H1 (cell line): Measurements from ENCODE around the gene G6PC1. TPM values are rescaled to one million over a fixed set of nuclear protein-coding genes. Genes with fewer than 3 reads are reported as not detected.
"Not testable (repeated sequence)": the region's sequence is repeated elsewhere in the genome, so short reads cannot be mapped to it uniquely, and the experiment has no call there.

Experiments used
- CTCF ChIA-PET: fragments of 300-600 bp; sonication (Branson Sonifier 250); formaldehyde crosslinking; loops from one replicate; lab custom pipeline; 2021; ENCODE audit not compliant: partially characterized antibody; lab: Charles Lee
- POLR2A ChIA-PET: fragments of 300-600 bp; sonication (Branson Sonifier 250); formaldehyde crosslinking; loops from one replicate; lab custom pipeline; 2021; ENCODE audit warnings: inconsistent platforms; ENCODE audit not compliant: partially characterized antibody; lab: Charles Lee
- DNase-seq, 2 experiments: peaks; one replicate each; pipeline versions ENCODE4 v3.0.0 to v3.0.0-alpha.2; 2010 to 2022; ENCODE audit warnings: low spot score in 2 of 2, low read depth in 1 of 2, mixed read lengths in 1 of 2
- FAIRE-seq: peaks from 2 replicates; lab custom pipeline; 2011; peaks lifted over from hg19 to GRCh38; lab: Jason Lieb, UNC
- H2AFZ ChIP-seq: 2 replicates; pipeline ENCODE4 v1.8.1; 2012; ENCODE audit warnings: low read length, inconsistent platforms
- H2AK5ac ChIP-seq: 2 replicates; pipeline ENCODE4 v1.6.1; 2013; ENCODE audit warnings: low read depth, low read length
- H2BK120ac ChIP-seq: replicated peaks from 2 replicates; pipeline ENCODE3; 2013; ENCODE audit warnings: low read depth, low read length, inconsistent platforms
- H2BK12ac ChIP-seq: 2 replicates; pipeline ENCODE4 v1.6.1; 2013; ENCODE audit warnings: low read depth, low read length
- H2BK15ac ChIP-seq: 2 replicates; pipeline ENCODE4 v1.6.1; 2013; ENCODE audit warnings: low read length
- H2BK20ac ChIP-seq: 2 replicates; pipeline ENCODE4 v1.6.1; 2013; ENCODE audit warnings: low read length
- H2BK5ac ChIP-seq: 2 replicates; pipeline ENCODE4 v1.6.1; 2013; ENCODE audit warnings: low read depth, low read length
- H3K14ac ChIP-seq: 2 replicates; pipeline ENCODE4 v1.6.1; 2013; ENCODE audit warnings: inconsistent platforms; ENCODE audit not compliant: insufficient read length
- H3K18ac ChIP-seq: 2 replicates; pipeline ENCODE4 v1.6.1; 2013; ENCODE audit warnings: low read length; ENCODE audit errors: extremely low read depth
- H3K23ac ChIP-seq: 2 replicates; pipeline ENCODE4 v1.6.1; 2013; ENCODE audit warnings: inconsistent platforms; ENCODE audit not compliant: insufficient read length
- H3K23me2 ChIP-seq: 2 replicates; pipeline ENCODE4 v1.6.1; 2013; ENCODE audit warnings: low read depth, low read length
- H3K27ac ChIP-seq: 2 replicates; pipeline ENCODE4 v1.6.1; 2011; ENCODE audit warnings: low read depth, low read length, inconsistent platforms
- H3K27me3 ChIP-seq, 4 experiments: replicated peaks in 1 of 4; 1 replicate in 1 of 4; 2 replicates in 3 of 4; pipeline versions ENCODE4 v1.6.1 to v1.8.1; 2011 to 2013; ENCODE audit warnings: low read length in 3 of 4, mild to moderate bottlenecking in 3 of 4, inconsistent platforms in 2 of 4, mixed read lengths in 2 of 4, moderate library complexity in 1 of 4; ENCODE audit not compliant: control insufficient read depth in 3 of 4, insufficient read depth in 3 of 4; ENCODE audit errors: extremely low read depth in 1 of 4
- H3K36me3 ChIP-seq, 4 experiments: 2 replicates each; pipeline versions ENCODE4 v1.6.1 to v1.8.1; 2011 to 2013; ENCODE audit warnings: mild to moderate bottlenecking in 4 of 4, low read length in 3 of 4, moderate library complexity in 2 of 4, control low read depth in 1 of 4, inconsistent platforms in 1 of 4; ENCODE audit not compliant: insufficient read depth in 4 of 4, control insufficient read depth in 2 of 4
- H3K4ac ChIP-seq: replicated peaks from 2 replicates; pipeline ENCODE3; 2013; ENCODE audit warnings: low read length, low read depth, mixed read lengths, inconsistent platforms; ENCODE audit not compliant: insufficient read length
- H3K4me1 ChIP-seq, 4 experiments: replicated peaks in 1 of 4; 1 replicate in 1 of 4; 2 replicates in 3 of 4; pipeline versions ENCODE4 v1.6.1 to v1.8.1; 2011 to 2013; ENCODE audit warnings: low read length in 3 of 4, inconsistent platforms in 2 of 4, mixed read lengths in 1 of 4; ENCODE audit not compliant: insufficient read depth in 4 of 4, control insufficient read depth in 3 of 4
- H3K4me2 ChIP-seq, 2 experiments: 2 replicates each; pipeline versions ENCODE4 v1.6.1 to v1.8.1; 2011 to 2013; ENCODE audit warnings: low read depth in 2 of 2, low read length in 2 of 2, control low read depth in 1 of 2, inconsistent platforms in 1 of 2, mild to moderate bottlenecking in 1 of 2; ENCODE audit not compliant: insufficient read depth in 1 of 2
- H3K4me3 ChIP-seq, 4 experiments: fragments of 200-600, 300-600 bp in 1 of 4; sonication (generic), shearing (Covaris generic), sonication (Bioruptor Twin) in 1 of 4; 2 replicates each; pipeline versions ENCODE4 v1.5.1 to v1.8.1; 2011 to 2016; ENCODE audit warnings: low read length in 4 of 4, low read depth in 3 of 4, control low read depth in 2 of 4, inconsistent platforms in 2 of 4, mild to moderate bottlenecking in 2 of 4, mixed read lengths in 1 of 4, moderate library complexity in 1 of 4; ENCODE audit not compliant: insufficient read depth in 2 of 4; ENCODE audit errors: extremely low read depth in 1 of 4
- H3K56ac ChIP-seq: replicated peaks from 2 replicates; pipeline ENCODE3; 2013; ENCODE audit warnings: low read depth, mild to moderate bottlenecking, mixed read lengths, low read length, inconsistent platforms; ENCODE audit not compliant: insufficient read length
- H3K79me1 ChIP-seq: 2 replicates; pipeline ENCODE4 v1.6.1; 2013; ENCODE audit warnings: low read depth, low read length, control low read depth
- H3K79me2 ChIP-seq, 2 experiments: 2 replicates each; pipeline versions ENCODE4 v1.6.1 to v1.8.1; 2012 to 2013; ENCODE audit warnings: low read length in 2 of 2, mild to moderate bottlenecking in 2 of 2, inconsistent platforms in 1 of 2; ENCODE audit not compliant: insufficient read depth in 2 of 2, control insufficient read depth in 1 of 2
- H3K9ac ChIP-seq, 4 experiments: replicated peaks in 1 of 4; 1 replicate in 1 of 4; 2 replicates in 3 of 4; pipeline versions ENCODE4 v1.6.1 to v1.8.1; 2011 to 2013; ENCODE audit warnings: low read depth in 3 of 4, low read length in 3 of 4, control low read depth in 2 of 4, mild to moderate bottlenecking in 2 of 4, moderate library complexity in 2 of 4, inconsistent platforms in 1 of 4; ENCODE audit errors: extremely low read depth in 1 of 4
- H3K9me3 ChIP-seq, 2 experiments: 2 replicates each; pipeline versions ENCODE4 v1.6.1 to v1.8.1; 2012 to 2013; ENCODE audit warnings: mild to moderate bottlenecking in 2 of 2, moderate library complexity in 2 of 2, control low read depth in 1 of 2, inconsistent platforms in 1 of 2, low read depth in 1 of 2, low read length in 1 of 2, mixed read lengths in 1 of 2; ENCODE audit not compliant: insufficient read depth in 2 of 2
- H4K20me1 ChIP-seq, 2 experiments: replicated peaks in 1 of 2; 2 replicates each; pipeline versions ENCODE3 to v1.8.1; 2011 to 2013; ENCODE audit warnings: inconsistent platforms in 2 of 2, low read length in 2 of 2, mild to moderate bottlenecking in 1 of 2; ENCODE audit not compliant: insufficient read depth in 2 of 2, control insufficient read depth in 1 of 2
- H4K5ac ChIP-seq: 2 replicates; pipeline ENCODE4 v1.6.1; 2013; ENCODE audit warnings: low read length, low read depth, mixed read lengths, inconsistent platforms; ENCODE audit not compliant: insufficient read length
- H4K8ac ChIP-seq: 2 replicates; pipeline ENCODE4 v1.8.0; 2013; ENCODE audit warnings: mild to moderate bottlenecking, moderate library complexity, low read length, inconsistent platforms; ENCODE audit not compliant: insufficient read depth; ENCODE audit errors: extremely low read depth
- H4K91ac ChIP-seq: replicated peaks from 2 replicates; pipeline ENCODE3; 2013; ENCODE audit warnings: low read length, mixed read lengths, inconsistent platforms; ENCODE audit not compliant: insufficient read length
- WGBS, 2 experiments: shearing (Covaris generic) in 1 of 2; methylation state at CpG; one replicate each; pipeline versions ENCODE4 v1.1.6 to v1.1.7; 2013 to 2015; ENCODE audit warnings: low lambda C conversion rate in 2 of 2, mixed read lengths in 2 of 2, inconsistent platforms in 1 of 2, low coverage in 1 of 2, missing lambda C conversion rate in 1 of 2; ENCODE audit not compliant: insufficient replicate concordance in 2 of 2, insufficient coverage in 1 of 2, insufficient read length in 1 of 2; ENCODE audit errors: extremely low coverage in 1 of 2, missing lambda C conversion rate in 1 of 2; 5-methylcytosine and 5-hydroxymethylcytosine counted together
- polyA plus RNA-seq, 7 experiments: library from polyadenylated mRNA; depleted of rRNA in 3 of 7; stranded (reverse) in 5 of 7; unstranded in 2 of 7; fragments of >200 nt in 5 of 7; fragments of 200-250 nt in 2 of 7; gene quantifications; 1 replicate in 5 of 7; 2 replicates in 1 of 7; 4 replicates in 1 of 7; pipeline versions ENCODE4 v1.2.1 to v1.2.3, GENCODE V29; 2011 to 2013; ENCODE audit warnings: missing spikeins in 2 of 7, mixed read lengths in 2 of 7
- total RNA-seq: library from RNA; stranded (reverse); fragmentation: NEBNext Ultra II Directional; extraction: Animal tissue kit (Norgen Biotek cat#: 25700); gene quantifications from 2 replicates; pipeline ENCODE4 v1.2.1, GENCODE V29; 2021

Gene G6PC1
- total and polyA plus RNA-seq, 2 of the 8 experiments (the other 6 are each of a cell fraction or from before 2014, with no cell fraction given), result 0.02 TPM; not detected in 1

GRCh38 chr17:42856093-42856492 lies 44.5 kb upstream of the G6PC1 start:
- H2BK15ac ChIP-seq, FAIRE-seq, H3K4me2 ChIP-seq, H3K23ac ChIP-seq, H2AFZ ChIP-seq, H3K23me2 ChIP-seq, H3K9me3 ChIP-seq, H3K27me3 ChIP-seq, H2BK20ac ChIP-seq, H3K79me2 ChIP-seq, H4K5ac ChIP-seq, H3K4ac ChIP-seq, H3K36me3 ChIP-seq, H3K79me1 ChIP-seq, H3K56ac ChIP-seq, H3K4me3 ChIP-seq, H3K9ac ChIP-seq, H4K8ac ChIP-seq, H3K27ac ChIP-seq, H3K14ac ChIP-seq, H2AK5ac ChIP-seq, H4K20me1 ChIP-seq, H4K91ac ChIP-seq, H2BK12ac ChIP-seq, H2BK5ac ChIP-seq, H3K4me1 ChIP-seq, DNase-seq, H2BK120ac ChIP-seq, H3K18ac ChIP-seq: not testable (repeated sequence)
- CTCF ChIA-PET, result interaction anchor here (1.1 to 6.8 kb wide), 3 partner anchors 11 to 73 kb away, joined by 3 to 55 read pairs (median 13); partner anchors contain the start of gene AOC2
- WGBS, 2 experiments, result 86% methylated on average over 5 of the region's 8 CpGs; no CpG with 5 or more reads in 1 of the 2 experiments
- POLR2A ChIA-PET, result interaction anchor here (1.1 to 2.7 kb wide), 3 partner anchors 8 to 143 kb away, joined by 3 to 19 read pairs (median 4); partner anchors contain the start of gene AOC2

GRCh38 chr17:42856516-42856915 lies 44.1 kb upstream of the G6PC1 start:
- H3K36me3 ChIP-seq, H2AFZ ChIP-seq, H2BK20ac ChIP-seq, H3K23me2 ChIP-seq, H3K9me3 ChIP-seq, H4K91ac ChIP-seq, H2BK12ac ChIP-seq, H3K18ac ChIP-seq, H3K4me2 ChIP-seq, H3K4me3 ChIP-seq, H3K14ac ChIP-seq, H3K23ac ChIP-seq, H4K5ac ChIP-seq, H4K20me1 ChIP-seq, FAIRE-seq, H3K79me1 ChIP-seq, H2AK5ac ChIP-seq, H3K79me2 ChIP-seq, H3K56ac ChIP-seq, H2BK15ac ChIP-seq, H4K8ac ChIP-seq, H3K9ac ChIP-seq, H3K4me1 ChIP-seq, H2BK120ac ChIP-seq, H3K4ac ChIP-seq, H3K27ac ChIP-seq, DNase-seq, H2BK5ac ChIP-seq, H3K27me3 ChIP-seq: not testable (repeated sequence)
- 81% methylated on average over 5 of the region's 8 CpGs; no CpG with 5 or more reads in 1 of the 2 experiments for WGBS, 2 experiments
- CTCF ChIA-PET, result interaction anchor here (1.6 to 6.8 kb wide), 3 partner anchors 11 to 73 kb away, joined by 7 to 55 read pairs (median 13); partner anchors contain the start of gene AOC2
- POLR2A ChIA-PET, result interaction anchor here (1.4 to 2.8 kb wide), 2 partner anchors 8 to 11 kb away, joined by 4 to 14 read pairs; partner anchors contain the start of gene AOC2
